ENCODE data around the gene ARMS2.

The ARMS2 gene

GRCh38 chr10:122484276-122485060, 30.0 kb downstream of the ARMS2 start:
- TF ChIP-seq CTCF (IDR thresholded peaks at IDR 0.05; ENCODE audit: insufficient read depth, low read depth, low read length, missing control alignments) = no peak
- H3K4me3 ChIP-seq (ENCODE audit: low read length) = no peak overlapping the region
- DNase-seq (ENCODE audit: low read depth) = no peak

DNA sequence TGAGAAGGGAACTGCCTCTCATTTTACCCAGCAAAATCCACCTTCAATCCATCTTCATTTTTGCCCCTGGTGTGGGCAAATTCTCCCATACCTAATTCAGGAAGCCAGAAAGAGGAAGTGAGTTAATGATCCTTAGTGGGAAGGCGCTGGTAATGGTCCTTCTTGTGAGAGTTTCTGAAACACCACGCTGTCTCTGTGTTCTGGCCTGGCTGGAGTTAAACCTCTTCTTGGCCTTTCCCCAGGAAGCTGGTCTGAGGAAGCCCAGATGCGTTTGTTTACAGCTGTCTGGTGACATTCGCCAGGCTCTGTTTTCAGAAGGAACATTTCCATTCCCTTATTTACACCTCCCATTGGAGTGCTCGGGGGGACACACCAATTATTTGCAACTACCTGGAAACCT, 31.2 kb downstream of the ARMS2 start:
- TF ChIP-seq CTCF (IDR thresholded peaks at IDR 0.05; ENCODE audit: insufficient read depth, low read depth, low read length, missing control alignments) = no peak
- H3K4me3 ChIP-seq (ENCODE audit: low read length) = no peak overlapping the region
- no peak for DNase-seq (ENCODE audit: low read depth)

- DNase-seq (ENCODE audit: low read depth) = no peak
- TF ChIP-seq CTCF (IDR thresholded peaks at IDR 0.05; ENCODE audit: insufficient read depth, low read depth, low read length, missing control alignments) = no peak
- H3K4me3 ChIP-seq (ENCODE audit: low read length) = no peak overlapping the region
These were observed 32.1 kb downstream of the ARMS2 start for GRCh38 chr10:122486406-122487080.

- no peak for TF ChIP-seq CTCF (IDR thresholded peaks at IDR 0.05; ENCODE audit: insufficient read depth, low read depth, low read length, missing control alignments)
- DNase-seq (ENCODE audit: low read depth) = peak; percentile 50
- no peak overlapping the region for H3K4me3 ChIP-seq (ENCODE audit: low read length)
These were observed 32.8 kb downstream of the ARMS2 start for GRCh38 chr10:122487174-122487765.

DNA sequence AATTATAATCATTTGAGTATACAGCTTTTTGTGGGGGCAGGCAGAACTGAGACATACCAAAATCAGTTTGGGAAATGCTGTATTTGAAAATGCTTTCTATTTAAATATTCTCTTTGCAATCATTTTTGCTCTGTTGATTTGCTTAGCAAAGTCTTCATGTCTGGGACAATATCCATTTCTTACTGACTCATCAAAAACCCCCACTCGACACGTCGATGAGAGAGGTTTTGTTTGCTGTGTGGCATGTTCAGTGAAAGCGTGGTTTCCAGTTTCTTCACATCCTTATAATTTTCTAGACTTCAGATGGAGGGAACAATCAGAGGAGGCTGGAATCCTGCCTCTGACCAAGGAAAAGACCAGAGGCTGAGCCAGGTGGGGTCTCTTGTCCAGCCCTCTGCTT, 35.8 kb downstream of the ARMS2 start:
- DNase-seq (ENCODE audit: low read depth) = peak; percentile 43
- no peak for TF ChIP-seq CTCF (IDR thresholded peaks at IDR 0.05; ENCODE audit: insufficient read depth, low read depth, low read length, missing control alignments)

DNA sequence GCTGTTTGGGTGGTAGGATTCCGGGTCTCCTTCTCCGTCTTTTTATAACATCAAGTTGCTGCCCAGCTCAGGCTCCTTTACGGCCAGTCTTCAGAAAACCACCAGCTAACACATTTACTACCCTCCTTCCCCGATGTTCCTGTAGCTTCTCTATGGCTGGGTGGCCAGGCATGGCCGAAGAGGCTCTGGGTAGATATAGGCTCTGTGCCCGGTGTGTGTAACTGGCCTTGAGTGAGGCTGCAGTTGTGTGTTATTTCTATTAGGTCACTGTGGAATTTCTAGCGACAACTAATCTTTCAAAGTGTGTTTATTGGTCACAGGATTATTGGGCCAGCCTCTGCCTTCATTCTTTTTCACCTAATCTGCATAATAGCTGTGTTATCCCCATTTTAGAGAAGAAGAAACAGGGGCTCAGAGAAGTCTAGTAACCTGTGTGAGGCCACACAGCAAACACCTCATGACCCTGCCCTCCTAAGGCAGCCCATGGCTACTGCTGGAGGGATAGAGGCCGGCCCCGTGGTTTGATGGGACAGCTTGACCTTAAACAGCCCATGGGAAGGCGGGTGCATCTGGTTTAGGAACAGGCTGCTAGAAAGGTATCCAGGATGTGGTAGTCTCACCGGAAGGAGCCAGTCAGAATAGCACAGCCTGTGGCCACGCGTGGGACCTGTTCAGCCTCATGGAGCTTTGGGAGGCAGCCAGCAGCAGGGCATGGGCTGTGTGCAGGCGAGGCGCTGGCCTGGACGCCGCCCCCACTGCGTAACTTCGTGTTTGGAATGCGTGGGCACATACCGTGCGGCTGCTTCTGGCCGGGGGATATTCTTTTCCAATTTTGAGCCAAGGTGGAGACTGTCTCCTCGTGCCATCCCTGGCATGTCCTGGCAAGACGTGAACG, 36.6 kb downstream of the ARMS2 start:
- DNase-seq (ENCODE audit: low read depth) = peak; percentile 95
- no peak overlapping the region for H3K4me3 ChIP-seq (ENCODE audit: low read length)

More for the DNA sequence above, 35.8 kb downstream of the ARMS2 start:
- H3K4me3 ChIP-seq (ENCODE audit: low read length) = no peak overlapping the region

More for the DNA sequence above, 36.6 kb downstream of the ARMS2 start:
- TF ChIP-seq CTCF (IDR thresholded peaks at IDR 0.05; ENCODE audit: insufficient read depth, low read depth, low read length, missing control alignments) = peak; percentile 17

Measured in epithelial cell of esophagus (primary cell).